Measurements from ENCODE around the gene TBC1D22A.

- no peak for TF ChIP-seq TSHZ2 (CRISPR knock-in tag; IDR thresholded peaks at IDR 0.05)
- no peak for TF ChIP-seq GLIS3 (CRISPR knock-in tag; IDR thresholded peaks at IDR 0.05)
Observed at GRCh38 chr22:47049078-47049624, 286.7 kb downstream of the TBC1D22A start.
